Endometrial microvascular endothelial cells (primary cell): ENCODE data around the gene EML5. TPM values are rescaled to one million over a fixed set of nuclear protein-coding genes. Genes with fewer than 3 reads are reported as not detected.
"Not testable (repeated sequence)": the region's sequence is repeated elsewhere in the genome, so short reads cannot be mapped to it uniquely, and the experiment has no call there.

Source experiments
- in situ Hi-C: cut with HindIII; loops from 2 replicates; pipeline ENCODE4 v1.10.0; 2017; ENCODE audit warnings: low sequenced_read_pairs, low pct_unique_long_range_greater_than_20kb; ENCODE audit errors: inconsistent ontology term
- total RNA-seq: library from RNA; depleted of rRNA; stranded (reverse); fragments of >200 nt; gene quantifications from one replicate; pipeline ENCODE4 v1.2.3, GENCODE V29; 2015; ENCODE audit errors: inconsistent ontology term

EML5 gene
- total RNA-seq = not detected

DNA sequence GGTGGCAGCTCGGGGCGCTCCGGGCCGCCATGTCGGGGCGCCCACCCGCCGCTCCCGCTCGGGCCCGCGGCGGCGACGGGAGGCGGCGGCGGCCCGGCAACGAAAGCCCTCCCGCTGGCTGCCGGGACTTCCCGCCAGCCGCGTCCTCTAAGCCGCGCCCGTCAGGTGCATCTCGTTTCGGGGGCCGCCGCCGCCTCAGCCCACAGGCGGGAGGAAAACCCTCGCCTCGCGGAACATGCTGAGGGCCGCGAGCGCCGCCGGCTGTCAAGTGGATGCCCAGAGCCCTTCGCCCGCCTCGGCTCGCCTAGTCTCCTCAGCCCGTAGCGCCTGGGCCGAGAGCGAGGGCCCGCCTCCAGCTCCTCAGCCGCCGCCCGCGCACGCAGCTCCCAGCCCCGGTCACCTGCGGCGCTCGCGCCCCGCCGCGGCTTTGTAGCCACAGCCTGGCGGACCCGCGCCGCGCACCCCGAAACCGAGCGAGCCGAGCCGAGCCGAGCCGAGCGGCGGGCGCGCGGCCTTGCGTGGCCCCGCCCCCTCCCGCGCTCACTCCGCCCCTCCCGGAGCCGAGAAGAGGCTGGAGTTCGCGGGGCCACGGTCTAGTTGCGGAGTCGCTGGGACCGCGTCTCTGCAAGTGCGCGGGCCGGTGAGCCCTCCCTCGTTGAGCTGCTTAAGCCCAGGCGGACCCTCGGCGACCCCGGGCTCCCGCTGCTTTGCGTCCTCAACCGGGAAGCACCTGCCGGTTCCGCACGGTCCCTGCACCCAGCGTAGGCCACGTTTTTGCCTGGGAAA lies at the start of gene EML5:
TSS of gene EML5 (minus strand) at position 481 of the 786 bp plus-strand sequence. CDS start at position 31, 450 bp downstream.
- in situ Hi-C loops = no loop called here

DNA sequence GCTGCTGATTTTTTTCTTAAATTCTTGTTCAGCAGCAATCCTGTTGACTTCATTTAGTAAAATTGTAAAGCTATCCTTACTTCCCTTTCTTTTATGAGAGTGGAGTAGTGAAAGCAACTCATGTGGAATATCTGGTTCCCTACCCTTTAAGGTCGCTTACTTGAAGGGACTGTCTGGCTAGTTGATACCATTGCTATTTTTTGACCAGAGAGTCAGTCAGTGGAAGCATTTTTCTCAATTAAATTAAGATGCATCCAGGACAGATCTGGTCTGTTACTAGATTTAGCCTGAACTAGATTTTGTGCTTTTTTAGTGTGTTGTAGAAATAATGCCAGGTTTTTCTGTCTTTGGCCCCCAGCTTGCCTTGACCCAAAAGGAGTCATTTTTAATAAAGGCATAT lies 49.7 kb upstream of the EML5 start:
- in situ Hi-C loops = no loop called here

DNA sequence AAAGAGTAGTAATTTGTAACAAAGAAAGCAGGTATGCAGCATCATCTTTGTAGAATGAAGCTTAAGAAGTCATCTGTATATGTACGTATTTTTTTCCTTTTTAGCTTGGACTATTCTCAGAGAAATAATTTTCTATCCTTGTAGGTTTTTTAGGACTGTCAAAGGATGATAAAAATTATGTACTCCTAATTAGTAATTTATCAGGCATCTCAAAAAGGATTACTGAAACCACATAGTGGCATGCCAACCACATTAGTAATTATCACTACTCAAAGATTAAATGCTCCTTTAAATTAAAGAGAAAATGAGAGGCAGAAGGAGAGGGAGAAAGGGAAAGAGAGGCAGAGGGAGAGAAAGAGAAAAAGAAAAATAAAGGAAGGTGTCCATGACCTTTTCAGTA lies 49.0 kb upstream of the EML5 start:
- in situ Hi-C loops = no loop called here

DNA sequence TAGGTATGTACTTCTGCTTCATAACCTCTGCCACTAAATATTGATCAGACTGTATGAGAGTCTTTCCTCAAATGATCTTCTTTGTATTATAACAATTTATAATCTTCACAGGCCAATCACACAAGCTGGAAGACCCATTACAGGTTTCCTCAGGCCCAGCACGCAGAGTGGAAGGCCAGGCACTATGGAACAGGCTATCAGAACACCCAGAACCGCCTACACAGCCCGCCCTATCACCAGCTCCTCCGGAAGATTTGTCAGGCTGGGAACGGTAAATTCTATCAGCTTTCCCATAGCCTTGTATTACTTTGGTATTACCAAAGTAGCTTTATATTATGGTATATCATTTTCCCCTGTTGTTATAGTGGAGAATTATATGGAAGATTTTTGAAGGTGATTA lies 48.2 kb upstream of the EML5 start:
- in situ Hi-C loops = no loop called here

DNA sequence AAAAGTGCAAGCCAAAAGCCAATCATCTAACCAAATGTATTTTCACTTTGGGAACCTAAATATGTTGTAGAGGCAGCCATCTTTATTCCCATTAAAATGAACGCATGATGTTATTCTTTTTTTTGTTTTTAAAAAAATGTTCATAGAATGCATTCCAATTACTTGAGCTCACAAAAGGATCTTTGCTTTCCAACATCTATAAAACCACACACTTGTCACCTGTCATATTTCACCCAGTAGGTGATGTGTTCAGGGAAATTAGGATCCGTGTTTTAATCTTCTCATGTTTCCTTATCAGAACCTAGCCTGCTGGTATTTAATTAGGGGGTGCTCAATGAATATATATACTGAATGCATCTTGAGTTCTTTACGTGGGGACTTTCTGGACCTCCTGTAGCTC lies 45.3 kb upstream of the EML5 start:
- in situ Hi-C loops = no loop called here

DNA sequence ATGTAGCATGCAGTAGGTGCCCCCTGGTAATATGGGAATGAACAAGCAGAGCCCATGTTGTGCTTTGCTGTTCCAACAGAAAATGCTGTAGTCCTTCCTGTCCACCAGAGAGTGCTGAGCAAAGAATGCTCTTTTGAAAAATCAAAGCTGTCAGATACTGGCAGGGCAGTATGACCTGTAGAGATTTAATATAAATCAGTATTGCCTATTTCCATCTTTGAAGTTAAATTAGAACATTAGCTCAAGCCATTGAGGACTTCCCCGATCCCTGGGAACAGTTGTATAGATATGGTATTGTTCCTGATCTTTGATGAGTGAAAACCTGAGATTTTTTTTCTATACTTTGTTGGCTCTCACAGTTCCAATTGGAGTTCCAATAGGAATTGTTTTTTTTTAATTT lies 44.7 kb upstream of the EML5 start:
- in situ Hi-C loops = no loop called here

DNA sequence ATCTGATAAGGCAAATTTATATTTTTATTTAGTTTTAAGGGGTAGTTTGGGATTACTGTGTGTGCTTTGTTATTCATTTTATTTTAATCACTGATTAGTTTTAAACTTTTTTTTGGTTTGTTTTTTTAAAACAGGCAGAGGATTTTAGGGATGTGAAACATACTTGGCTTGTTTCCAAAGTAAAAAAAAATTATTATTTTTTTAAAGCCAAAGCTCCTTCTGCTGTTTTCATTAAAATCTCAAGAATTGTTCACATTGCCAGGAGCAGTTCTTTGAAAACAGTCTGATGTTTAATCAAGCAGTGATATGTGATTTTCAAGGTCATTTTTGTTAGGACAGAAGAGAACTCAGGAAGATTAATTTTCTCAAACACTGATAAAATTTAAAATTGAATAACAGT lies 42.9 kb upstream of the EML5 start:
- in situ Hi-C loops = no loop called here

DNA sequence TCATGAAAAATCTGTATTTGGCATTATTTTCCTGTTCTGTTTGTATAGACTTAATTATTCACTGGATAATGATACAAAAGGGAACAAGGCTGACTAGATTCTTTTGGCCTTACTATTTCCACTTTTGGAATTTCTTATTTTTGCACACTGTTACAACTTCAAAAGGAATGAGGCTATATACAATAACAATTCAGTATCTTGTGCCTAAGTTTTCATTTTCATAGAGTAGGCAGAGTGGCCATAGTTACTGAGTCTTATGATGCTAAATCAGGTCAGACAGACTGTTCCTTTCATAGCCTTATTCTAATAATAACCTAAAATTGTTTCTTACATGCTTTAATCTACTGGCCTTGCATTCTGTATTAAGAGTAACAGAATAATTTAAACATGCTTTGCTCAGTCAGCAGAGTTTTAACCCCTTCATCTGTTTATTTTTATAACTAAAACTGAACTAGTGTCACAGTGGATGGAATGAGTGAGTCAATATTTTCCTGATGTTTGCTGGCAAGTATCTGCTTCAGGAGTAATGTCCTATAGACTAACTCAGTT lies 42.2 kb upstream of the EML5 start:
- in situ Hi-C loops = no loop called here

DNA sequence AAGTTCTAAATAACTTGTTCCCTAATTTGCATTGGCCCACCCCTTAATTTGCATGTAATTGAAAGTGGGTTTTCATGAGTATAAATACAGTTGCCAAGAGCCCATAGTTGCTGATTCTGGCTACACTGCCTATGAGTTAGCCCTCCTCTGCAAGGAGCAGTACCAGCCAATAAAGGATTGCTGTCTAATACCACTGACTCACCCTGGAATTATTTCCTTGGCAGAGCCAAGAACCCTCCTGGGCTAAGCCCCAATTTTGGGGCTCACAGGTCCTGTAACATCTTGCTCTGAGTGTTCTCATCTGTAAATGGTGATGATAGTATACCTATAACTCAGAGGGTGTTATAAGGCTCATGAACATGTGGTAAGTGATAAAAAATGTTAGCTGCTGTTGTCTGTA lies 38.5 kb upstream of the EML5 start:
- in situ Hi-C loops = no loop called here

DNA sequence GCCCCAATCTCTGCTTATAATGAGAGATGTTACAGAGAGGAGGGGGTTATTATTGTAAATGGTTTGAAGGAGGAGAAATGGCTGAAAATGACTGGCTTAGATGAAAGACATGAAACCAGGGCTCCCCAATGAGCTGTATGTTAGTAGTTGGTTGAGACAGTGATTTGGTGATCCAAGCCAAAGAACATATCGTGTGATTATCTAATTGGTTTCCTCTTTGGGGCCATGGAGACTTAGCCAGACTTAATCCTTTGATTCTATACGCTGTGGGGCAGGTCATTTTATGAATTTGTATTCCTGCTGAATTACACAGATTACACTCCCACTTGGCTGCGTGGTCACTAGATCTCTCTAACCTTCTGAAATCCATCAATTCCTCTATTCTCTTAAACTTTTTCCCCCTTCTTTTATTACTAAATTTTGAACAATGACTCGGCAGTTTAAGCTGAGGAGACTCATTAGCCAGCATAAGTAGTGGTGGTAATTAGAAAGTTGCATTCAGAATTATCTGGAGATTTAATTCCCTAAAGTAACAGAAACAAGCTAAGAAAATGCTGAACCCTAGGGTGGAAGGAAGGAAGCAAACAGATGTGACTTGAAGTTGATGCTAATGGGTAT lies 37.0 kb upstream of the EML5 start:
- in situ Hi-C loops = no loop called here

DNA sequence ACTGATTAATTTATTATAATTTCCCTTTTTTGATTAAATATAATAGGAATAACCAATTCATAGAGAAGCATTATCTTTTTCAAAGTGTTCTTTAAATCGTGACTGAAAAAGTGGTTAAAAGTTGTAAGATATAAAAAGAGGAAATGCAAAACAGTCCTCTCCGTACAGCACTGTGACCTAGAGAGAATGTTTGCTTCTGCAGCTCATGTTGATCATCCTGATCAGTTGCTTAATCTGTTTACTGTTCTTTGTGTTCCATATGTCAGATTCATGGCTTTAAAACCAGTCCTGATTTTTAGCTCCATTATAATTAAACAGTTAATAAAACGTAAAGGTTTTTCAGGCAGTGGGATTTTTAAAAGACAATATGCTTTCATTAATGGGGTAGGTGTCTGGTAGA lies 36.4 kb upstream of the EML5 start:
- in situ Hi-C loops = no loop called here

DNA sequence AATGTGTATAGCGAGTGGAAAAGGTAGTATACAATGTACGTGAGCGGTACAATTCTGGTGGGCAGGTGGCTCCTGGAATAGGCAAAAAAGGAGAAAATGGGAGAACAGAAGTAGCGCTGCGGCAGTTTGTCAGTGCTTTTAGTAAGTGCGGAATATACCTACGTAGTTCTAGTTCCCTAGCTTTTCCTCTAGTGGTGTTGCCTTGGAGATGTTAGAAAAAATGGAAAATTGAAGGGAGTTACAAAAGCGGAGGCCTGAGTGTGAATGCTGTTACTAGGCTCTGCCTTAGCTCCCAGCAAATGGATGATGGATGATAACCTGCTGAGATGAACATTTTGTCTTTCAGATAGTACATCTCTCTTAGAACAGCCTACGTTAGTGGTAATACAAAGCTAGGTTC lies 32.8 kb upstream of the EML5 start:
- in situ Hi-C loops = no loop called here

DNA sequence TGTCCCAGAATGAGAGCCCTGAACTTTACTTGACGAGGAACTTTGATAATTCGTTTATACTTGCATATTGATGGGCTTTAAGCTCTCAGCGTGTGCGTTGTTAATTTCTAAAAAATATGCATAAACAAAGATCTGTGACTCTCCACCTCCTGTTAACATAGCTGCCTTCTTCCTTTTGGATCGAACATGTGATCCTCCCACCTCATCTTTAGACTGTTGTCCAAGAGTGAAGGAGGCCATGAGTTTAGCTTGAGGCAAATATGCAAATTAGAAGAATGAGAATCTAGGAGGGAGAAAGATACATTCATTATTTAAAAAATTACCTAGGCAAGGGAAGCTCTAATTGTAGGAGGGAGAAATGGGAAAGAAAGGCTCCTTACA lies 32.3 kb upstream of the EML5 start:
- in situ Hi-C loops = no loop called here

DNA sequence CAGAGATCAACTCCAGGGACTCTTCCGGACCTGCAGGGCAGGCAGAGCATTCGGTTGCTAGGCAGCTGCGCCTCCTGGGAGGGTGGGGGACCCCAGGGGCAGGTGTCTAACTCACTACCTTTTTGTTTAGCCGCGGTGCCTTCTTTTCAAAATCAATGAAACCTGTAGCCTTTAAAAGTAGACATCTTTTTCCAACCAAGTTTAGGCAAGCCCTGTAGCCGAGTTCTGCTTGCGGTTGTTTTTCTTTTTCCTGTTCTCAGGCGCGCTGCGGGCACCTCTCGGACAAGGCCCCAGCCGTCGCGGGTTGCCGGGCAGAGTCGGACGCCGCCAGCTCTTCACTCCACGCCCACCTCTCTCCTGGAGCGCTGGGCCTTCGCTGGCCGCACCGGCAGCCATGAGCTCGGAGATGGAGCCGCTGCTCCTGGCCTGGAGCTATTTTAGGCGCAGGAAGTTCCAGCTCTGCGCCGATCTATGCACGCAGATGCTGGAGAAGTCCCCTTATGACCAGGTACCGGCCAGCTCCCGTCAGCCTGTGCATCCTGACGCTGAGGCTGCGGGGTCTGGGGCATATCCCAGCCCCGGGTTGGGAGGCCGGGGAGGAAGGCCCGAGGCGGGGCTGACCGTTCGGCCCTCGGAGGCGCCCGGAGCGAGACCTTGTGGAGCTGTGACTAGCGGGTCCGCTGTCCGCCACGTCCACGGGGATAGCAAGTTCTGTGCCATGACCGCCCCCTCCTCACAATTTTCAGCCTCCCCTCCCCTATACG lies 31.7 kb upstream of the EML5 start, which contains the start of gene TTC8:
TSS of gene TTC8 (plus strand) at position 338 of the 764 bp plus-strand sequence. CDS start at position 395, 57 bp downstream.
- in situ Hi-C loops = no loop called here

DNA sequence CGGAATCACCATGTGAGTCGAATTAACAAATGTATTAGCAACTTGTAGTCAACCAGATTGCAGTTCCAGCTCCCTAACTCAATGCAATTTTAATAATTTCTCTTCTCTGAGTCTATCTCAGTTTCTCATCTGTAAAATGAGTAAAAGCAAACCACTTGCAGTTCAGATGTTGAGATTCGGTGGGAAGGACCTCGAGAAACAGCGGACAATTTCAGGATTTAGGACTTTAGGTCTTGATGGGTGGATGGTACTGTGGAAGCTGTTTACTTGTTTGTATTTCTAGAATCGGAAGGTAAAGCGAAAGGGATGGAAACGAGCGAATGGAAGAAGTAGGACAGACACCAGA lies 31.2 kb upstream of the EML5 start:
- in situ Hi-C loops = no loop called here

DNA sequence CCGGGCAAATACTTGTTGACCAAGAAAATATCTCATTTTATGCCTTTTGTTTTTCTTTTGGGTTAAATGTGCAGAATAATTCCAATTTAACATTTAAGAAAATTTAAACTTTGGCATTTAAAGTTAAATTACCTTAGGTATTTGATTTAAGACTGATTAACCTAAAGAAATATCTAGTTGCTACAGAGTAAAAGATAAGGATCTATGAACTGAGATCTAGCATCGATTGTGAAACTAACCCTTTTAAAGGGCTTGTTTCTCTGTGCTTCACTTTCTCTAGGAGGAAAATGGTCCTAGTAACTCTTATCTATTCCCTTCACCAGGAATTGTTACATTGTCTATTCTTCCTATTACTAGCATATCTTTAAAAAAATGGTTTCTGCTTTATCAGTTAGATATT lies 29.1 kb upstream of the EML5 start:
- in situ Hi-C loops = no loop called here

DNA sequence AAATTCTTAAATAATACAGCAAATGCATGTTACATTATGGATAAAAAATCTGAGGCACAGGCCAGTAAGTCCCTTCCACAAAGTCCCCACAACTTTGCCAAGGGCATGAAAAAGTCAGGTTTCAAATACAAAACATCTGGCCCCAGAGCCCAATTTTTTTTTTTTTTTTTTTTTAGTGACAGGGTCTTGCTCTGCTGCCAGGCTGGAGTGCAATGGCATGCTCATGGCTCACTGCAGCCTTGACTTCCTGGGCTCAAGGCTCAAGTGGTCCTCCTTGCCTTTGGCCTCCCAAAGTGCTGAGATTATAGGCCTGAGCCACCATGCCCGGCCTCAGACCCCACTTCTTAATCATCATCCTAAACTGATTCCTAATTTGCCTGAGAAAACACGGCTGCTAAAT lies 28.6 kb upstream of the EML5 start:
- in situ Hi-C loops = no loop called here

DNA sequence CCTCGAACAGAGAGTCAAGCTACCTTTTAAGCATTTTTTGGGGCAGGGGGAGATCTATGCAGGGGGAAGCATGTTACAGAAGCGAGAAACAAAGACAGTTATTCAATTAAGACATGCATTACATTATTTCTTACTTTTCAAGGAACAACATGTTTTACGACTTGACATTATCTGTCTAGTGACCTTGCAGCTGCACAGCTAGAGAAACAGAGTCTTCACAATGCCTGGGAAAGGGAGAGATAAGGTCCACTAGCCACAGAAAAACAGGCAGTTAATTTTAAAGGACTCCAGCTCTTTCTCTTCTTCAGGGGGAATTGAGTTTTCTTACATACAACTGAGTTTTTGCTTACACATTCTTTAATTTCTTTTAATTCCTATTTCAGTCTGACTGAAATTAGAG lies 26.9 kb upstream of the EML5 start:
- in situ Hi-C loops = not testable (repeated sequence)

DNA sequence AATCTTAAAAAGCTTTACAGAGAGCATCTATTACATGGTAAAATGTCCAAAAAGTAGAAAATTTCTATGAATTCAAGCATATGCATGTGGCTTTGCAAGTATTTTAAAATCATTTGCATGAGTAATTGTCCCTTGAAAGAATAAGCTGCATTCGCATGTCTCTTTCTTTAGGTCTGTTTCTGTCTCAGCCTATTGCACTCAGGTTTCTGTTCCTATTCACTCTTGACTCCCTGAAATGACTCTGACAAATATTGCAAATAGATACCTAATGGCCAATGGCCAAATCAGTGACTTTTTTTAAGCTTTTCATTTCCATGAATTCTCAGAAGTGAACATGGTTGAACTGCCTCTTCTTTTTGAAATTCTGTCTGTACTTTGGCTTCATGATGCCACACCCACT lies 25.3 kb upstream of the EML5 start:
- in situ Hi-C loops = no loop called here

DNA sequence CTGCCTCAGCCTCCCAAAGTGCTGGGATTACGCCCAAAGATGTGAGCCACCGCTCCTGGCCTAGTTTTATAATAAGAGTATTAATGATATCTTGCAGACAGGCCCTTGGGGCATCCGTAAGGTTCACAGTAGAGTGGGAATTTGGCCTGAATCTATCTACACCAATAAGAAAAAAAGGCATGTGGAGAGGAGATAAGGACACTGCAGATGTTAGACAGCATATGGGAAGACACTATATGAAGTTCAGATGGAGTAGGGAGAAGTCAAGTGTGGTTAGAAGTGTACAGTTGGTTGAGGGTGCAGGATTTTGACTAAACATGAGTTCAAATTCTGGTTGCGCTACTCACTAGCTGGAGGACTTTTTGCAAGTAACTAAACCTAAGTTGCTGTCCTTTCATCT lies 23.2 kb upstream of the EML5 start:
- in situ Hi-C loops = no loop called here
